GM18502 (cell line): ENCODE measurements around the gene ADIPOR1.
"Not testable (repeated sequence)": the region's sequence is repeated elsewhere in the genome, so short reads cannot be mapped to it uniquely, and the experiment has no call there.

ENCODE experiments used
- ATAC-seq: cut with Tn5 transposase; IDR thresholded peaks from one replicate; pipeline ENCODE4 v1.9.1; 2021; ENCODE audit warnings: mild to moderate bottlenecking; ENCODE audit not compliant: unreplicated experiment, poor library complexity

Gene ADIPOR1

DNA sequence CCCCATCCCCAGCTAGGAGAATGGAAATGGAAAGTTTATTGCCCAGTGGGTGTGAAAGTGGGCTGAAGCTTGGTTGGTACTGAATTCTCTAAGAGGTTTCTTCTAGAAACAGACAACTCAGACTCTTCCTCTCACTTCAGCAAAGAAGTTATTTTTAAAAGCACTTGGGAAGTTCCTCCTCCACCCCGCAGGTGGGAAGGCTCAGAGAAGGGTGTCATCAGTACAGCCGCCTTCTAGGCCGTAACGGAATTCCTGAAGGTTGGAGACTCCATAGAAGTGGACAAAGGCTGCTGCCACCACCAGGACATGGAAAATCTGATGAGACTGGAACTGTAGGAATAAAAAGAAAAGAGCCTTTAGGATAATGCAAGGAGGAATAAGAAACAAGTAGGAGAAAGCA is 16.7 kb downstream of the ADIPOR1 start:
- ATAC-seq: no peak

DNA sequence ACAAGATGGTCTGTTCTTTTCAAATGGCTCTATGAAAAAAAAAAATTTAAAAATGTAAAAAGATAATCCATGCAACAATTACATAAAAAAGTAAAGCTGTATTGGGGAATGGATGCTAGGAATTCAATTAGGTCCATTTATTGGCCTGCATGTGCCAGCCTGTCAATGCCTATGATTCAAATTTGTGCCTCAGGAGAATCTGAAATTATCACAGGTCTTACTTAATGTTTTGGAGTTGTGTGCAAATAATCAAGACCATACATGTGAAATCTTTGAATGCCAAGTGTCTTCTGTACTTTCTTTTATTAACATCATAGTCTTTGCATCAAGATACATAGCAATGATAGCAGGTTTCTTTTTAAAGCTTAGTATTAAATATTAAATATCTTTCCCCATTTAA is 17.6 kb downstream of the ADIPOR1 start:
- no peak for ATAC-seq

DNA sequence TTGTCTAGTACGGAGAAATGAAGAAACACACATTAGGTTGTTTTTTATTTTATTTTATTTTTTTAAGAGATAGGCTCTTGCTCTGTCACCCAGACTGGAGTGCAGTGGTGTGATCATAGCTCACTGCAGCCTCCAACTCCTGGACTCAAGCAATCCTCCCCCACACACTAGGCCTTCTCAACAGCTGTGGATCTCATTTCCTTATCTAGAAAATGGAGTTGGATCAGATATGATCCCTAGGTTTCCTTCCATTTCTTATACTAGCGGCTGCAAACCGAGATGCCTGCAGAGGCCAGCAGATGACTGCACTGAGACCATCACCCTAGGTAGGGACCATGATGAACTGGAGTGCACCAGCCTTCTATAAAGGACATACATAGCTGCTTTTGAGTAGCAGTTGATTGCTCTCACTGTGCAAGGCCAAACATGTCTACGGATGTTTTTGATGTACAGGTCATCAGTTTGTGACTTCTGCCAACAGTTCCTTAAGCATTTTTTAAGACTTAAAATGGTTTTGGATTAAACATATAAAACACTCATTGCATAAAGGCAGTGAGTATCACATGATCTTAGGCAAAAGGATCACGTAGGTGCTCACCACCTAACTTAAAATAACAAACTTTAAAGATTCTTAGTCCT is 19.7 kb downstream of the ADIPOR1 start:
- no peak for ATAC-seq

DNA sequence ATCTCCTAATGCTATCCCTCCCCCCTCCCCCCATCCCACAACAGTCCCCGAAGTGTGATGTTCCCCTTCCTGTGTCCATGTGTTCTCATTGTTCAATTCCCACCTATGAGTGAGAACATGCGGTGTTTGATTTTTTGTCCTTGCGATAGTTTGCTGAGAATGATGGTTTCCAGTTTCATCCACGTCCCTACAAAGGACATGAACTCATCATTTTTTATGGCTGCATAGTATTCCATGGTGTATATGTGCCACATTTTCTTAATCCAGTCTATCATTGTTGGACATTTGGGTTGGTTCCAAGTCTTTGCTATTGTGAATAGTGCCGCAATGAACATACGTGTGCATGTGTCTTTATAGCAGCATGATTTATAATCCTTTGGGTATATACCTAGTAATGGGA is 21.7 kb downstream of the ADIPOR1 start:
- not testable (repeated sequence) for ATAC-seq

DNA sequence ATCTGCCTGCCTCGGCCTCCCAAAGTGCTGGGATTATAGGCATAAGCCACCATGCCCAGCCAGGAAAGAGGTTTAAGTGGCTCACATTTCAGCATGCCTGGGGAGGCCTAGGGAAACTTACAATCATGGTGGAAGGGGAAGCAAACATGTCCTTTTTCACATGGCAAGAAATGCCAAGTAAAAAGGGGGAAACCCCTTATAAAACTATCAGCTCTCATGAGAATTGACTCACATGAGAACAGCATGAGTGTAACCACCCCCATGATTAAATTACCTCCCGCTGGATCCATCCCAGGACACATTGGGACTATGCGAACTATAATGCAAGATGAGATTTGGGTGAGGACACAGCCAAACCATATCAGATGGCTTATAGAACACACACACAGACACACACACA is 22.3 kb downstream of the ADIPOR1 start:
- no peak for ATAC-seq

DNA sequence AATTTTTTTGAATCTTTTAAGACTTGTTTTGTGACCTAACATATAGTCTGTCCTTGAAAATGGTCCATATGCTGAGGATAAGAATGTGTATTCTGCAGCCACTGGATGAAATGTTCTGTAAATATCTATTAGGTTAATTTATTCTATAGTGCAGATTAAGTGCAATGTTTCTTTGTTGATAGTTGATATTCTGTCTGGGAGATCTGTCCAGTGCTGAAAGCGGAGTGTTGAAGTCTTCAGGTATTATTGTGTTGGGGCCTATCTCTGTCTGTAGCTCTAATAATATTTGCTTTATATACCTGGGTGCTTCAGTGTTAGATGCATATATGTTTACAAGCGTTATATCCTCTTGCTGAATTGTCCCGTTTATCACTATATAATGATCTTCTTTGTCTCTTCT is 23.4 kb downstream of the ADIPOR1 start:
- no peak for ATAC-seq

DNA sequence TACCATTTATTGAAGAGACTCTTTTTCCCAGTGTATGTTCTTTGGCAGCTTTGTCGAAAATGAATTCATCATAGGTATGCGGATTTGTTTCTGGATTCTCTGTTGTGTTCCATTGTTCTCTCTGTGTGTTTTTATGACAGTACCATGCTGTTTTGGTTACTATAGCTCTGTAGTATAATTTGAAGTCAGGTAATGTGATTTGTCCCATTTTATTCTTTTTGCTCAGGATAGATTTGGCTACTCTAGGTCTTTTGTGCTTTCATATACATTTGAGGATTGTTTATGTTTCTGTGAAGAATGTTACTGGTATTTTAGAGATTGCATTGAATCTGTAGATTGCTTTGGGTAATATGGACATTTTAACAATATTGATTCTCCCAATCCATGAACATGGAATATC is 25.6 kb downstream of the ADIPOR1 start:
- ATAC-seq: no peak

DNA sequence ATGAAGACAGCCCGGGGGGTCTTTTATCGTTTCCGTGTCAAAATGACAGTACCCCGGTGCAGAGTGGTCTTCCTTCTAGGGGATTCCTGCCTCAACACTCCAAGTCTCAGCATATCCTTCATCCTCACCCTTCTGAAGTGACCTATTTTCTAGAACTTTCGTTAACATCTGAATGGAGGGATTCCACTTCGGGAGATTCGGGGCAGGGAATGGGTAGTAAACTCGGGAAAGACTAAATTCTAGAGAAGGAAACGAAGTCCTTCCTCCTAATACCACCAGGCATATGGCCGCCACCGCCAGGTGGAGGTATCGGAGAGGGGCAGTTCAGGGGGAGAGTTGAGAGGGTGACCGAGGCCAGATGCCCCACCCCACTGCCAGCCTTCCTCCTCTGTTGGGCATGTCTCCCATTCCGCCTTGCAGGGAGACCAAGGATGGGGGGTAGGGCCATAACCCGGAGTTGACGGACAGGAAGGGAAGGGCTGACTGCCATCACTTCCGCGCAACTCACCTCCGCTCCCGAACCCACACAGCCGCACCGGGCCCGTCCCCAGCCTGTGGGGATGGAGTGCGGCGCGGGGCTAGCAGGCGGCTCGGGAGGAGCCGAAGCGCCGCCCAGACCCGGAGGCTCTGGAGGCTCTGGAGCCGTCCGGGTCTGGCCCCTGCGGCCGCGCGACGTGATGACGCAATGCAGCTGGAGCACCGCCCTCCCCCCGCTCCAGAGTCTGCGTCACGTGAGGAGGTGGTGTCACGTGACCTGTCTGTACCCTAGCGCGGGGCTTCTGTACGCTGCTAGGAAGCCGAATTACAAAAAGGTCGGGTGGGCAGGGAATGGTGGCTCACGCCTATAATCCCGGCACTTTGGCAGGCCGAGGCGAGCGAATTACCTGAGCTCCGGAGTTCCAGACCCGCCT is 31.3 kb downstream of the ADIPOR1 start, which contains the start of gene KLHL12:
Gene KLHL12 (minus strand): TSS at position 654 of the 911 bp plus-strand sequence. CDS start 2,072 bp downstream, outside the sequence.
- ATAC-seq: peak; percentile 93

DNA sequence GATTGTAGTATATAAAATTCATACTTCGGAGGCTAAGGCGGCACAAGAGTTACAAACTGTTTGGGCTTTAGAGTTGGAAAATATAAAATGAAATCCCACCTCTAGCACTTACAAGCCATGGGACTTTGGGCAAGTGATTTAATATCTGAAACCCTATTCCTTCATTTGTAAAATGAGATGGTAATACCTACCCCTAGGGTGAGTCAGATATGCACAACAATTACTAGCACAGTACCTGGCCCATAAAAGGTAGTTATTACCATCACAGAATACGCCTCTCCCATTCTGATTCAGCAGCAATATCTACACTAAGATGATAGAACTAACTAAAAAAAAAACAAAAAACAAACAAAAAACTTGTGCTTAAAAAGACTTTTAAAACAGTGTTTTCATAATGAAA is 34.6 kb downstream of the ADIPOR1 start:
- no peak for ATAC-seq

- no peak for ATAC-seq
Measured at GRCh38 chr1:202919615-202920014, 38.5 kb downstream of the ADIPOR1 start.

- no peak for ATAC-seq
Measured at GRCh38 chr1:202915146-202915545, 43.0 kb downstream of the ADIPOR1 start.

GRCh38 chr1:202912476-202912875 is 45.6 kb downstream of the ADIPOR1 start:
- not testable (repeated sequence) for ATAC-seq

- no peak for ATAC-seq
Measured at GRCh38 chr1:202909494-202909893, 48.6 kb downstream of the ADIPOR1 start.

GRCh38 chr1:202908998-202909397 is 49.1 kb downstream of the ADIPOR1 start:
- no peak for ATAC-seq

GRCh38 chr1:202905331-202905730 is 52.8 kb downstream of the ADIPOR1 start:
- ATAC-seq: no peak

GRCh38 chr1:202903808-202904207 is 54.3 kb downstream of the ADIPOR1 start:
- ATAC-seq: not testable (repeated sequence)

GRCh38 chr1:202901555-202901954 is 56.6 kb downstream of the ADIPOR1 start:
- no peak for ATAC-seq

- ATAC-seq: no peak
Measured at GRCh38 chr1:202892501-202892900, 65.6 kb downstream of the ADIPOR1 start.
